Neural cell (in vitro differentiated cells): ENCODE results near the gene ICOSLG.

Experiments
- CTCF ChIP-seq: fragments of 450-650 bp; IDR thresholded peaks from 2 replicates; pipeline ENCODE4 v1.5.1; 2014; ENCODE audit warnings: antibody characterized with exemption, mild to moderate bottlenecking, moderate library complexity; ENCODE audit not compliant: poor library complexity, severe bottlenecking
- EP300 ChIP-seq: fragments of 450-650 bp; conservative IDR thresholded peaks from 2 replicates; pipeline ENCODE4 v1.6.1; 2014; ENCODE audit warnings: antibody characterized with exemption, mild to moderate bottlenecking, moderate library complexity; ENCODE audit not compliant: poor library complexity, severe bottlenecking

DNA sequence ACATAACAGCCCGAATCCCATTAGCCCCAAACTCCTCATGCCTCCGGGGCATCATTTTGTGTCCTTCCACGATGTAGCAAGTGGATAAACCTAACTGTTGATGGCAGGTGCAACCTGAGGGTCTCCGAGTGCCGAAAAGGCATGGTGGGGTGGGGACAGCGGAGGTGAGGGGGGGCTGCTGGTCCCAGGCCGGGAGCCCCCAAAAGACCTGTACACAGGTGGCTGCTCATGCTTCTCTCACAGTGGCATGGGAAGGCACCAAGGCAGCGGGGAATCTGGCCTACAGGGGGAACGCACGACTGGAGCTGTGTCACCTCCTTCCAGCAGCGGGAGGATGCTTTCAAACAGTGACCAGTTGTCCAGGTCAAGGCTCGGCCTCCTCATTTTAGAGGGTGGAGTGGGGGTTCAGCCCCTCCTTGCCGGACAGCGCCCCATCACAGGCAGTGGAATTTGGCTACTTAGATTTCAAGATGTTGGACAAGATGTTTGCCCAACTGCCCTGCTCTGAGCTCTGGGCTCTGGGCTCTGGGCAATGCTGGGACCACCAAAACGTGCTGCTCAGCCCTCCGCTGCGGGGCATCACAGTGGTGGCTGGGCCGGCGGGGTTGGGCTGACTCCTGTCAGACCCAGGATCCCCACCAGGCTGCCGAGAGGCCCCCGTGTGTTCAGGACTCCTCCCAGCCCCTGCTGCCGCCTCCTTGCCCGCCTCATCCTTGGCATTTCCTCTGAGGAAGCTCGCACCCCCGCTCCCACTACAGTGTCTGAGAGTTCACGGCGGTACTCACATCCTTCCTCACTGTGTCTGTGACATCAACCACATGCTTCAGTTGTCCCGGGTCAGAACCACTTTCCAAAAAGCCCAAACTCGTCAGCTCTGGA lies 13.3 kb upstream of the ICOSLG start:
- TF ChIP-seq CTCF: no peak
- no peak for TF ChIP-seq EP300
